Naive thymus-derived CD4-positive, alpha-beta T cell (primary cell): Measurements from ENCODE around the gene ZNRF3. TPM values are rescaled to one million over a fixed set of nuclear protein-coding genes. Genes with fewer than 3 reads are reported as not detected.

ENCODE experiments used
- ATAC-seq: fragments of 150-1000 bp; cut with Tn5 transposase; 2 replicates; pipeline ENCODE4 v1.10.0; 2021; ENCODE audit warnings: mild to moderate bottlenecking, moderate library complexity
- CTCF ChIA-PET: fragments of 350-600 bp; sonication (Branson Sonifier 250); formaldehyde crosslinking; loops from one replicate; lab custom pipeline; 2021; ENCODE audit warnings: antibody characterized with exemption; lab: Charles Lee
- POLR2A ChIA-PET: fragments of 350-600 bp; sonication (Branson Sonifier 250); formaldehyde crosslinking; loops from one replicate; lab custom pipeline; 2021; ENCODE audit warnings: antibody characterized with exemption, inconsistent platforms; lab: Charles Lee
- DNase-seq, 9 donors: peaks; one replicate each; pipeline versions ENCODE4 v3.0.0 to v3.0.0-alpha.2; 2020 to 2022; ENCODE audit warnings: mixed read lengths in 1 of 9
- H3K27ac ChIP-seq: one replicate; pipeline ENCODE4 v1.7.0; 2013; ENCODE audit warnings: mild to moderate bottlenecking, low read depth, low read length, moderate library complexity
- H3K27me3 ChIP-seq, 2 donors: one replicate each; pipeline ENCODE4 v1.7.0; 2013; ENCODE audit warnings: low read length in 2 of 2, mild to moderate bottlenecking in 2 of 2, moderate library complexity in 2 of 2; ENCODE audit not compliant: control insufficient read depth in 2 of 2, insufficient read depth in 2 of 2
- H3K36me3 ChIP-seq, 3 experiments: 1 replicate in 2 of 3; 2 replicates in 1 of 3; pipeline ENCODE4 v1.7.0; 2013; ENCODE audit warnings: low read length in 3 of 3, mild to moderate bottlenecking in 3 of 3, moderate library complexity in 1 of 3; ENCODE audit not compliant: insufficient read depth in 3 of 3, control insufficient read depth in 2 of 3
- H3K4me1 ChIP-seq, 2 donors: one replicate each; pipeline ENCODE4 v1.7.0; 2013; ENCODE audit warnings: low read length in 2 of 2, mild to moderate bottlenecking in 2 of 2, moderate library complexity in 1 of 2; ENCODE audit not compliant: control insufficient read depth in 2 of 2, insufficient read depth in 2 of 2
- H3K4me3 ChIP-seq: 2 replicates; pipeline ENCODE4 v1.7.0; 2013; ENCODE audit warnings: mild to moderate bottlenecking, low read length
- H3K9me3 ChIP-seq, 3 experiments: 1 replicate in 2 of 3; 2 replicates in 1 of 3; pipeline ENCODE4 v1.7.0; 2013; ENCODE audit warnings: low read length in 3 of 3; ENCODE audit not compliant: control insufficient read depth in 2 of 3
- H3K27ac Mint-ChIP-seq, 9 donors: one replicate each; pipeline ENCODE4 v1.8.0; 2020 to 2022; ENCODE audit warnings: mixed read lengths in 9 of 9, mild to moderate bottlenecking in 8 of 9, moderate library complexity in 5 of 9, inconsistent platforms in 2 of 9
- H3K27me3 Mint-ChIP-seq, 5 donors: one replicate each; pipeline ENCODE4 v1.8.0; 2021 to 2022; ENCODE audit warnings: mixed read lengths in 5 of 5, mild to moderate bottlenecking in 1 of 5
- H3K36me3 Mint-ChIP-seq, 5 donors: one replicate each; pipeline ENCODE4 v1.8.0; 2020 to 2022; ENCODE audit warnings: mixed read lengths in 5 of 5, mild to moderate bottlenecking in 3 of 5, inconsistent platforms in 1 of 5
- H3K4me1 Mint-ChIP-seq, 7 donors: one replicate each; pipeline ENCODE4 v1.8.0; 2020 to 2022; ENCODE audit warnings: mixed read lengths in 7 of 7, mild to moderate bottlenecking in 3 of 7, inconsistent platforms in 1 of 7
- H3K4me3 Mint-ChIP-seq, 10 donors: one replicate each; pipeline ENCODE4 v1.8.0; 2020 to 2022; ENCODE audit warnings: mild to moderate bottlenecking in 10 of 10, mixed read lengths in 10 of 10, moderate library complexity in 6 of 10, inconsistent platforms in 2 of 10
- H3K9me3 Mint-ChIP-seq, 11 donors: one replicate each; pipeline ENCODE4 v1.8.0; 2020 to 2022; ENCODE audit warnings: mixed read lengths in 11 of 11, mild to moderate bottlenecking in 4 of 11, inconsistent platforms in 1 of 11, moderate library complexity in 1 of 11
- intact Hi-C, 2 donors: fragments of 100-400 bp; cut with micrococcal nuclease; formaldehyde crosslinking; loops; one replicate each; pipeline ENCODE4 v1.15.1; 2023
- polyA plus RNA-seq, 2 donors: library from polyadenylated mRNA; unstranded; fragments of 300-500 nt; fragmentation: Illumina TruSeq; gene quantifications; one replicate each; pipeline ENCODE4 v1.2.3, GENCODE V29; 2021
- total RNA-seq, 6 experiments: library from RNA in 5 of 6; stranded (reverse) in 5 of 6; gene quantifications; 1 replicate in 5 of 6; 2 replicates in 1 of 6; pipeline ENCODE4 v1.2.3 and lab custom pipeline; 2021 to 2026

The ZNRF3 gene
- total and polyA plus RNA-seq, 7 experiments from 2014 or later, result 0.22 to 0.98 (median 0.63) TPM

- H3K4me3 ChIP-seq, result no peak overlapping the region
- H3K27ac Mint-ChIP-seq, result no peak overlapping the region
- H3K9me3 Mint-ChIP-seq, result peaks cover 0 to 9% (median 4%) of the 10 kb centered on the region in 11 donors
- ChIA-PET CTCF (no interaction called here), POLR2A (no interaction called here)
- peaks cover 0 to 2% (median 0%) of the 10 kb centered on the region in 7 donors for H3K4me1 Mint-ChIP-seq
- H3K27me3 ChIP-seq, result no peaks in the 10 kb centered on the region
- no peak for ATAC-seq
- DNase-seq, result no peak
- intact Hi-C loops, result no loop called here
- H3K27ac ChIP-seq, result no peak overlapping the region
- no peaks in the 10 kb centered on the region for H3K36me3 ChIP-seq
- no peaks in the 10 kb centered on the region for H3K9me3 ChIP-seq
- H3K4me1 ChIP-seq, result no peaks in the 10 kb centered on the region
- no peak overlapping the region for H3K4me3 Mint-ChIP-seq
- peaks cover 0 to 11% (median 2%) of the 10 kb centered on the region in 5 donors for H3K36me3 Mint-ChIP-seq
- H3K27me3 Mint-ChIP-seq, result peaks cover 35 to 69% (median 39%) of the 10 kb centered on the region in 5 donors
Observed at GRCh38 chr22:28980326-28980725, 97.0 kb downstream of the ZNRF3 start.

DNA sequence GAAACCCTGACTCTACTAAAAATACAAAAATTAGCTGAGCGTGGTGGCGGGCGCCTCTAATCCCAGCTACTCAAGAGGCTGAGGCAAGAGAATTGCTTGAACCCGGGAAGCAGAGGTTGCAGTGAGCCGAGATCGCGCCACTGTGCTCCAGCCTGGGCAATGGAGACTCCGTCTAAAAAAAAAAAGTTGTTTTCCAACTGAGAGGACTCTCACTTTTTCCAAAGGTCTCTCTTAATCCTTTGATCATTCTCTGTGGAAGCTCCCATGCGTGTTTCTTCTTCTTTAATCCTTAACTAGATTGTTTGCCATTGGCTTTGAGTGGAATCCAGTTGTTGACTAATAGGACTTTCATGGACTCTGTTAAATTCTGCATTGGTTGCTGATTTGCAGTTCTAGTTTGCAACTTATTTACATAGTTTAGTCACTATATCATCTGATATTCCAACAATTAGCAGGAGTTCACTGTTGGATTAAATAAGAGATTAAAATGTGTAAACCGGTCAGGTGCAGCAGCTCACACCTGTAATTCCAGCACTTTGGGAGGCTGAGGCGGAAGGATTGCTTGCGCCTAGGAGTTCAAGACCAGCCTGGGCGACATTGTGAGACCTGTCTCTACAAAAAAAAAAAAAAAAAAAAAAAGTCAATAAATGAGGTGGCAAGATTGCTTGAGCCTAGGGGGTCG, 98.6 kb downstream of the ZNRF3 start:
- no peaks in the 10 kb centered on the region for H3K9me3 ChIP-seq
- intact Hi-C loops, result no loop called here
- Mint-ChIP-seq H3K9me3 (peaks cover 0 to 16% (median 7%) of the 10 kb centered on the region in 11 donors), H3K27me3 (peaks cover 28 to 62% (median 30%) of the 10 kb centered on the region in 5 donors), H3K27ac (no peak overlapping the region), H3K4me1 (peaks cover 0 to 2% (median 0%) of the 10 kb centered on the region in 7 donors), H3K36me3 (peaks cover 0 to 23% (median 5%) of the 10 kb centered on the region in 5 donors), H3K4me3 (no peak overlapping the region)
- ChIA-PET POLR2A (no interaction called here), CTCF (no interaction called here)
- DNase-seq, result no peak
- ATAC-seq, result no peak
- no peak overlapping the region for H3K4me3 ChIP-seq
- no peaks in the 10 kb centered on the region for H3K27me3 ChIP-seq
- H3K27ac ChIP-seq, result no peak overlapping the region
- no peaks in the 10 kb centered on the region for H3K36me3 ChIP-seq
- no peaks in the 10 kb centered on the region for H3K4me1 ChIP-seq

DNA sequence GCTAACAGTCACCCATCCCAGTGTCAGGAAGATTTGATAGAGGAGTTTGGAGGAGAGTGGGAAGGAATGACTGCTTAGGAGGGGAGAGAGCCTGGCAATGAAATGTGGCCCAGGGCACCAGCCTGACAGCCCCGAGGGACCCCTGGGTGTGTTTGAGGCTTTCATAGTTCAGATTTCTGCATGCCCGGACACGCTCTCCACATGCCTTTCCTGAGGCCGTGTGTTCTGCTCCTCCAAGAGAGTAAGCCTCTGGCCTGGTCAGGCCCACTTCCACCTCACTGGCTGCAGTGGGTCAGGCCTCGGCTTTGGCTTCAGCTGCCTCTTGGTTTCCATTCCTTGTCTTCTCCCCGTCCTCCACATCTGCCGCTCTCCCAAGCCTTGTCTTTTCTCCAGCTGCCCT, 99.8 kb downstream of the ZNRF3 start:
- no peaks in the 10 kb centered on the region for H3K9me3 ChIP-seq
- Mint-ChIP-seq H3K27me3 (peaks cover 15 to 54% (median 28%) of the 10 kb centered on the region in 5 donors), H3K36me3 (peaks cover 0 to 29% (median 17%) of the 10 kb centered on the region in 5 donors), H3K4me1 (peaks cover 0 to 2% (median 0%) of the 10 kb centered on the region in 7 donors), H3K9me3 (peaks cover 0 to 16% (median 7%) of the 10 kb centered on the region in 11 donors), H3K27ac (no peak overlapping the region), H3K4me3 (no peak overlapping the region)
- CTCF ChIA-PET, result no interaction called here
- no peak for DNase-seq
- H3K27ac ChIP-seq, result no peak overlapping the region
- POLR2A ChIA-PET, result no interaction called here
- H3K4me1 ChIP-seq, result no peaks in the 10 kb centered on the region
- intact Hi-C loops, result no loop called here
- H3K4me3 ChIP-seq, result no peak overlapping the region
- no peaks in the 10 kb centered on the region for H3K27me3 ChIP-seq
- H3K36me3 ChIP-seq, result no peaks in the 10 kb centered on the region
- ATAC-seq, result no peak

- no peak overlapping the region for H3K27ac Mint-ChIP-seq
- intact Hi-C loops, result no loop called here
- peaks cover 0 to 29% (median 17%) of the 10 kb centered on the region in 5 donors for H3K36me3 Mint-ChIP-seq
- POLR2A ChIA-PET, result no interaction called here
- no peak for ATAC-seq
- H3K4me3 Mint-ChIP-seq, result no peak overlapping the region
- no peaks in the 10 kb centered on the region for H3K9me3 ChIP-seq
- peaks cover 0 to 14% (median 7%) of the 10 kb centered on the region in 11 donors for H3K9me3 Mint-ChIP-seq
- no peak overlapping the region for H3K27ac ChIP-seq
- DNase-seq, result no peak
- no peaks in the 10 kb centered on the region for H3K4me1 ChIP-seq
- peaks cover 0 to 2% (median 0%) of the 10 kb centered on the region in 7 donors for H3K4me1 Mint-ChIP-seq
- peaks cover 9 to 47% (median 21%) of the 10 kb centered on the region in 5 donors for H3K27me3 Mint-ChIP-seq
- H3K36me3 ChIP-seq, result no peaks in the 10 kb centered on the region
- H3K4me3 ChIP-seq, result no peak overlapping the region
- CTCF ChIA-PET, result interaction anchor here (0.6 kb wide), 1 partner anchor 35 kb away, joined by 3 read pairs; no protein-coding TSS in a partner anchor
- no peaks in the 10 kb centered on the region for H3K27me3 ChIP-seq
Observed at GRCh38 chr22:28983788-28984441, 100.5 kb downstream of the ZNRF3 start.

DNA sequence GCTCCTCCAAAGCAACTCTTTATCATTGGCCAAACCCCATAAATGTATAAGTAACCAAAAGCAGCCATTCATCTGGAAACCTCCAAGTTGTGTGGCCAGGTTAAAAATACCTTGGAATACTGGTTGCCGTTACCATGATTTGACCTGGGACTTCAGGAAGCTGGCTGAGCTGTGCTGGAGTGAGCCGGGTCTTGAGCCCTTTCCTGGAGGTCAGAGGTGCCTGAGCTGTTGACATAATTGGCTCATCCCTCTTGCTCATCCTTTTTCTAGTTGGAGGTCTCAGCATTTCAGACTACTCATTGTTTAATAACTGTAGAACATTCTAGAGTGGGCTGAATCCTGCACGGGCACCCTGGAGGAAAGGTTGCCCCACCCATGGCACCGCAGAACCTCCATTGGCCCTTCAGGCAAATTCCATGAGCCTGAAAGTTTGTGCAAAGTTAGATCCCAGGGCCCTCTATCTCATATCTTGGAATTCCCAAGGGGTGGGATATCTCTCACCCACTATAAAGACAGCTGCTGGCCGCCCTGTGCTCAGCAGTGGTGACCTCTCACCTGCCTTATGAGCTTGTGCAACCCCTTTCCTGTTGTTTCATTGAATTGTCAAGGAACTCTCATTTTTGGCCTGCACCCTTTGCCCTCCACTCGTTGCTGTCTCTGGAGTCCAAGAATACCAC, 101.2 kb downstream of the ZNRF3 start:
- Histone ChIP-seq H3K4me1 (no peaks in the 10 kb centered on the region), H3K27me3 (no peaks in the 10 kb centered on the region), H3K36me3 (no peaks in the 10 kb centered on the region), H3K9me3 (no peaks in the 10 kb centered on the region), H3K27ac (no peak overlapping the region), H3K4me3 (no peak overlapping the region)
- POLR2A ChIA-PET, result no interaction called here
- Mint-ChIP-seq H3K27ac (no peak overlapping the region), H3K9me3 (peaks cover 0 to 13% (median 7%) of the 10 kb centered on the region in 11 donors), H3K4me1 (peaks cover 0 to 2% (median 0%) of the 10 kb centered on the region in 7 donors), H3K36me3 (peaks cover 0 to 29% (median 17%) of the 10 kb centered on the region in 5 donors), H3K4me3 (no peak overlapping the region), H3K27me3 (peaks cover 5 to 40% (median 14%) of the 10 kb centered on the region in 5 donors)
- DNase-seq (no peak), ATAC-seq (no peak)
- CTCF ChIA-PET, result no interaction called here
- intact Hi-C loops, result no loop called here

DNA sequence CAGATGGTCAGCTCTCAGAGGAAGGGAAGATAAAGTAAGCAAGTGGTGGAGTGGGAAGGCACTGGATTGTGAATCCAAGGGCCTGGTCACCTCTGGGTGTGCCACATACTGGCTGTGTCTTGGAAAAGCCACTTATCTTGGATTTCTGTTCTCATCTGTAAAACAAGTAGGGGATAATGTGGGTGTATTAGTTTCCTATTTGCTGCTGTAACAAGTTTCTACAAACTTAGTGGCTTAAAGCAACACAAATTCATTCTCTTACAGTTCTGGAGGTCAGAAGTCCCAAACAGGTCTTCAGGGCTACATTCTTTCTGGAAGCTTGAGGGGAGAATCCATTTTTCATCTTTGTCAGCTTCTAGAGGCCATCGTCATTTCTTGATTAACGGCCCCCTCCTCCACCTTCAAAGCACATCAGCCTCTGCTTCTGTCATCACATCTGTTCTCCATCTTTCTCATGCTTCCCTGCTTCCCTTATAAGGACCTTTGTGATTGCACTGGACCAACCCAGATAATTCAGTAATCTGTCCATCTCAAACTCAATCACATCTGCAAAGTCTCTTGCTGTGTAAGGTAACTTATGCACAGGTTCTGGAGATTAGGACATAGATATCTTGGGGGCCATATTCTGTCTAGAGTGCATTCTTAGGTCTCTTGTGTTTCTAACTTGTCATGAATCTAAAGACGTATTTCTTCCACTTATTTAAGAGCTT, 102.4 kb downstream of the ZNRF3 start:
- Mint-ChIP-seq H3K36me3 (peaks cover 0 to 35% (median 17%) of the 10 kb centered on the region in 5 donors), H3K9me3 (peaks cover 0 to 13% (median 7%) of the 10 kb centered on the region in 11 donors), H3K27me3 (peaks cover 5 to 30% (median 7%) of the 10 kb centered on the region in 5 donors), H3K4me1 (no peaks in the 10 kb centered on the region), H3K4me3 (no peak overlapping the region), H3K27ac (no peak overlapping the region)
- intact Hi-C loops, result no loop called here
- no peaks in the 10 kb centered on the region for H3K27me3 ChIP-seq
- CTCF ChIA-PET, result no interaction called here
- no peak overlapping the region for H3K27ac ChIP-seq
- no peaks in the 10 kb centered on the region for H3K4me1 ChIP-seq
- H3K9me3 ChIP-seq, result no peaks in the 10 kb centered on the region
- DNase-seq, result no peak
- ATAC-seq, result no peak
- H3K36me3 ChIP-seq, result no peaks in the 10 kb centered on the region
- no peak overlapping the region for H3K4me3 ChIP-seq
- POLR2A ChIA-PET, result no interaction called here
